NB4 (cell line): Measurements from ENCODE around the gene IFT52.

ENCODE experiments used
- MYC ChIP-seq: IDR thresholded peaks from 2 replicates; pipeline ENCODE4 v1.6.1; 2011; ENCODE audit warnings: low read depth, low read length
- POLR2A ChIP-seq: IDR thresholded peaks from 2 replicates; pipeline ENCODE4 v1.6.1; 2011; ENCODE audit warnings: mild to moderate bottlenecking; ENCODE audit not compliant: insufficient read length; ENCODE audit errors: extremely low read depth
- TF ChIP-seq, protein P1 (sequence below): IDR thresholded peaks from one replicate; pipeline ENCODE4 v1.5.1; 2012; ENCODE audit warnings: low read depth, low read length

DNA sequence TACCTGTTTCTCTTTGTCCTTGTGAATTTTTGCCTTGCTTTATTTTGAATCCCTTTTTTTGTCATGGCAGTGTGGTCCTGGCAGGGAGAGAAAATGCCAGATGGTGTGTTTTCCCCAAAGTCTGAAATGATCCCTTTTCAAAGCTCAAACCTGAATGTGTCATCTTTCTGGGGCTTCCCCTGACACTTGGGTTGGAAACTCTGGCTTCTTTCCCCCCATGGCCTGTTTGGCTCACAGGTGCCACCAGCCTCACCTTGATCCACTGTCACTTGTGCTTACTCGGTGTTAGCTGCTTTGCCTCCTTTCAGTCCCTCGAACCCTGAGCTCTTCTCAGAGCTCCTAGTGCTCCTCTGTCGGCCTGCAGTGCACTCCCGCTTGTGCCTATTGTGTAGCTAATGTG is 98.4 kb downstream of the IFT52 start:
- TF ChIP-seq, protein P1, sequence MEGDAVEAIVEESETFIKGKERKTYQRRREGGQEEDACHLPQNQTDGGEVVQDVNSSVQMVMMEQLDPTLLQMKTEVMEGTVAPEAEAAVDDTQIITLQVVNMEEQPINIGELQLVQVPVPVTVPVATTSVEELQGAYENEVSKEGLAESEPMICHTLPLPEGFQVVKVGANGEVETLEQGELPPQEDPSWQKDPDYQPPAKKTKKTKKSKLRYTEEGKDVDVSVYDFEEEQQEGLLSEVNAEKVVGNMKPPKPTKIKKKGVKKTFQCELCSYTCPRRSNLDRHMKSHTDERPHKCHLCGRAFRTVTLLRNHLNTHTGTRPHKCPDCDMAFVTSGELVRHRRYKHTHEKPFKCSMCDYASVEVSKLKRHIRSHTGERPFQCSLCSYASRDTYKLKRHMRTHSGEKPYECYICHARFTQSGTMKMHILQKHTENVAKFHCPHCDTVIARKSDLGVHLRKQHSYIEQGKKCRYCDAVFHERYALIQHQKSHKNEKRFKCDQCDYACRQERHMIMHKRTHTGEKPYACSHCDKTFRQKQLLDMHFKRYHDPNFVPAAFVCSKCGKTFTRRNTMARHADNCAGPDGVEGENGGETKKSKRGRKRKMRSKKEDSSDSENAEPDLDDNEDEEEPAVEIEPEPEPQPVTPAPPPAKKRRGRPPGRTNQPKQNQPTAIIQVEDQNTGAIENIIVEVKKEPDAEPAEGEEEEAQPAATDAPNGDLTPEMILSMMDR, result no peak
- TF ChIP-seq POLR2A (no peak), MYC (no peak)
